SIG-M5 (cell line): ENCODE measurements around the gene ZNFX1.
"Not testable (repeated sequence)": the region's sequence is repeated elsewhere in the genome, so short reads cannot be mapped to it uniquely, and the experiment has no call there.

Experiments used
- DNase-seq: peaks from one replicate; lab custom pipeline; 2025; lab: John Stamatoyannopoulos, UW

The ZNFX1 gene

DNA sequence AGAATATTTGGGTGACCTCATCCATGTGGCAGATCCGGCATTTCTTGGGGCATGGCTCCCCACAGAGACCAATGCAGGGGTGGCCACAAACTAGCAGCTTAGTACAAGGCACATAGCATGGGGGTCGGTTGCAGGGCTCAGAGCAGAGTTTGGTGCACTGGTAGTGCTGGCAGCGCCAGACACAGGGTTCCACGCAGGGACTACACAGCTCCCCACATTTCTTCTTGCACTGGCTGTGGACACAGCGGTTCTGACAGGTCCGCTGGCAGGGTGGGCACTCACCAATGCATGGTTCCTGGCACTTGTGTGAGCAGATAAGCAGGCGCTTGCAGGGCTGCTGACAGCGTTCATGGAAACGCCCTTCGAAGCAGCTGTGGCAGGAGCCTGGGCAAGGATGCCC is 29.6 kb downstream of the ZNFX1 start:
- no peak for DNase-seq

DNA sequence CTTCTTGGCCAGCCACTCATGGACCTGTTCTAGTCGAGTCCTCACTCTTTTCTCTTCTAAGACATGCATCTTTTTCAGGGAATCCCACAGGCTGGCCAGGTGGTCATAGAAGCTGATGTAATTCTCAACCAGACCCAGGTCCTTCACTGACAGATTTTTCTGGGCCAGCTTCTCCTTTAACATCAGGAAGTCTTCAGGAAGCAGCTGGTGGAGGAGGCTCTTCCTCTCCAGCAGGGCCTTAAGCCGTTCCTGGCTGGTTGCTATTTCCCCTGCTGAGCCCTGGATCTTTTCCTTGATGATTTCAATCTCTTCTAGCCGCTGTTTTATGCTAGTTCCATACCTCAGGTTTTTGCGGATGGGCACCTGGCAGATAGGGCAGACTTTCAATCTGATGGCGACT is 30.1 kb downstream of the ZNFX1 start:
- no peak for DNase-seq

DNA sequence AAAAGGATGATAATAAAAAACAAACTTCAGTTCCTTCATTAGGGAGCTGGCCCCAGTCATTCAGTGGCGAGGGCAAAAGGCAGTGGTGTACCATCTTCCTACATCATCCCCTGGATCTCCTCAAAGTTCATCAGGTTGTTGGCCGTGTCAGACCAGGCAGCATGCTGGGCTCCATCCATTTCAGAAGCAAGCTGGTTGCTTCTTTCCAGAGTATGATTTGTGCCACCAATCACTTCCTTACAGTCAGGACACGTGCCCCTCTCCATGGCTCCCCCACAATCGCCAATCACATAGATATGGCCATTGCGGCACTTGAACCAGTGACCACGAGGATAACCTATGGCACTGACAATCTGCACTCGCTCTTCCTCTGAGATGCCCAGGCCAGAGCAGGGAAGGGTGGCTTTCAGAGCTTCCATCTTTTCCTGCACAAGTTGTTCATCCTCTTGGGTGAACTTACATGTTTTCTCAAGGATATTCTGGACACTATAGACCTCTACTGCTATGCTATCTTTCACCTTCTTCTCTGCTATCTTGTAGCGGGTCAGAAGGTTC is 30.6 kb downstream of the ZNFX1 start:
- no peak for DNase-seq

DNA sequence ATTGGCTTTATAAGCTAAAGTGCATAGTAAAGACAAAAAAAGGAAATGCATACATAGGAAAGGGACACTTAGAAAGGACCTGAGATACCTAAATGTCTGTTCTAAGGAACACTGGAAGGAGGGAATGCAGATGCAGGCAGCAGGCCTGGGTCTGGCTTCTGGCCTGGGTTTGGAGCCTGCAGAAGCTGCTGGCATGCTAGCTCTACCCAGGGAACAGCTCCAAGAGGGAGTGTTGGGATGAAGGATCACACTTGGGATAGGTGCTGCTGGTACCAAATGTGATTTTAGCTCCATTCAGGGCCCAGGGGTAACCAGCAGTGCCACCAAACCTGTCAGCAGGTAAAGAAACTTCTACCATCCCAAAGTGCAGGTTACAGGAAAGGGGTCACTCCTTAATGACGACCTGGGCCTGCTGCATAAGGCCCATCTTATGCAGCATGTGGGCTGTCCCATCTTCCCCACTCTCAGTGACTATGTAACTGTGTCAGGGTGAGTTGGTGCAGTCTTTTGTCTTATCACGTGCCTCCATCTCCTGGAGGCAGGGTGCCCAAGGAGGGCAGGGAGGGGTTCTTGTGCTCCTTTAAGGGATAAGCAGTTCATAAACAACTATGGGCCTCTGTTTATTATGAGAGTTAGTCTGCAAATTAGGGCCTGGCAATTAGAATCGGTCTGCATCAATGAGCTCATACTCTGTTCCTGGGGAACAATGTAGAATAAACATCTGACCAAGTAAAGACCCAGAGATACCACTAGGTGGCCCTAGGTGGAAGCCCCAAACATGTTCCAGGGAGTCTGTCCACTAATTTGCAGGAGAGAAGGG is 31.7 kb downstream of the ZNFX1 start:
- DNase-seq, result no peak

DNA sequence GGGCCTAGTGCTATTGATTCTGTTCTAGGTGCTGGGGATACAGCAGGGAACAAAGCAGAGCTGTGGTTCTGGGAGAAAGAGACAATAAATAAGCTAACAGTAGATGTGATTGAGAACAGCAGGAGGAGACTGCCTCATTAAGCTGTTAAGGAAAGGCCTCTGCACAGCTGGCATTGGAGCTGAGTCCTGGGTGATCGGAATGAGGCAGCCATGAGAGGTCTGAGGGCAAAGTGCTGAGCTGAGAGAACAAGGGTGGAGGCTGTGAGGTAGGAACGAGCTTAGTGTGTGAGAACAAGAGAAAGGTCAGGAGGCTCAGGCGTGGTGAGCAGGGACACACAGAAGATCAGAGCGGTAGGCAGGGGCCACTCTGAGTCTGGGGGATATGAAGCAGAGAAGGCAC is 40.3 kb downstream of the ZNFX1 start:
- no peak for DNase-seq

DNA sequence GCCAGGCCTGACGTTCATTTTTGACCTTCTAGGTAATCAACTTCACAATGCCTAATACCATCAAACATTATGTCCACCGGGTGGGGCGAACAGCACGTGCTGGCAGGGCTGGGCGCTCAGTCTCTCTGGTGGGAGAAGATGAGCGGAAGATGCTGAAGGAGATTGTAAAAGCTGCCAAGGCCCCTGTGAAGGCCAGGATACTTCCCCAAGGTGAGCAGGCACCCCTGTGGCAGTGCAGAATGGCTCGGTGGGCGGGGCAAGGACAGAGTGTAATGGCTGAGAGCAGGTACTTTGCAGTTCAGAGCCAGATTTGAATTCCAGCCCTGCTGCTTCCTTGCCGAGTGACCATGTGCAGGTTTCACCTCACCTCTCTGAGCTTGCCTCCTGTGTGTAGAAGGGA is 41.6 kb downstream of the ZNFX1 start:
- DNase-seq, result no peak

DNA sequence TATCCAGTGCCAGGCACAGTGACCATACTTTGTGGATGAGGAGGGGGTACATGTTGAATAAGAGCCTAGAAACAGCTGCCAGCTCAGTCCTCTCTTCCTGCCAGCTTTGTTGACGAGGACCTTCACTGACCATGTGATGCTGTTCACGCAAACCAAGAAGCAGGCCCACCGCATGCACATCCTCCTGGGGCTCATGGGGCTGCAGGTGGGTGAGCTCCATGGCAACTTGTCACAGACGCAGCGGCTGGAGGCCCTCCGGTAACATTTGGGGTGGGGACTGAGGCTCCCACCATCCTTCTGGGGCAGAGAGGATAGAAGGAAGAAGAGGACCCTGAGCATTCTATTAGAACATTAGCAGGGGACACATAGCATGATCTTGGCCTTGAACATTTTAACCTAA is 43.0 kb downstream of the ZNFX1 start:
- DNase-seq, result no peak

DNA sequence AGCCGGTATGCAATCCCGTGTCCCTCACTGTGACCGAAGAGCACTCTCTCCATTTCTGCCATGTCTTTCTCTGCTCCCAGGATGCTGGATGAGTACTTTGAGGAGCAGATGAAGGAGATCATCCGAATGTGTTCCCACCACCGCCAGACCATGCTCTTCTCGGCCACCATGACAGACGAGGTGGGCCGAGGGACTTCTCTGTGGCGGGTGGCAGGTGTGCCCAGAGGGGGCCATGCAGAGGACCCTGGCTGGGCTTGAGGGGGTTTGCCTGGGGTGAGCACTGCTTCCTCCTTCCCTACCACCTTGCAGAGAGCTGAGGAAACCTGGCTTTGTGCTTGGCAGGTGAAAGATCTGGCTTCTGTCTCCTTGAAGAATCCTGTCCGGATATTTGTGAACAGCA is 44.6 kb downstream of the ZNFX1 start:
- DNase-seq, result no peak

DNA sequence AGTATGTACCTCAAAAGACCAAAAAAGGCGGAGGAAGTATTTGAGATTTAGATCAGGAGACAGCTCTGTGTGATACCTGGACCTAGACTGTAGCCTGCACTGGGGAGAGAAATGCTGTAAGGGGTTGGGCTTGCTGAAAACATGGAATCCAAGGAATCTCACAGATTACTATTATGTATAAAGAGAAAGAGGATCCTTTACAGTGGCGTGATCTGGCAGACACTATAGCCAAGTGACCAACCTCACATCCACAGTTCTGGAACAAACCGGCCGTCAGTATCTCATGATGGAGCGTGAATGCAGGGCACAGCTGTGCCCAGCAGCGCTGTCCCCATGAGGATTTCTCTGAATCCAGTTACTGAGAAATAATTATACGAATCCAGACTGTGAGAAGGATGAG is 46.4 kb downstream of the ZNFX1 start:
- DNase-seq, result no peak

DNA sequence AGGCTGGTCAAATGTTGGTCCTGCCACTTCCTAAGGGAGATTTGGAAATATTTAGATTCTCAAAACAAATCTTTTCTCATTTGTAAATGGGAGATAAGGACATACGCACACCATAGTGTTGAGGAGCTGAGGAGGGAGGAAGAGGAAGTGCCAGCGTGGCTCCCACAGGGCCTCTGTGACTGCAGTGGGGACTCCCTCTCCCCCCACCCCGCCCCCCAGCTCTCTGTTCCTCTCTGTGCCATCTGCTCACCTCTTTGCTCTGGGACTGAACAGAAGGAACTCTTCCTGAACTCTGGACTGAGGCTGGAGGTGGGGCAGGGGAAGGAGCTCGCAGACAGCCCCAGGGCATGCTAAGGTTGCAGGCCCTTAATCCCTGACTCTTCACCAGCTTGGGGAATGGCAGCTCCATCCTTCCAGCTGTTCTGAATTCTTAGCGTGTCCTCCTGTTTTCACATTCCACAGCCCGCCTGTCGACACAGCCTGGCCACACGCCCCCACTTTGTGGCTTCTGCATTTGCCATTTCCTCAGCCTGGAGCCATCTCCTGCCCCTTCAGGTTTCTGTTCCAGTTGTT is 47.2 kb downstream of the ZNFX1 start:
- DNase-seq, result peak; percentile 17

DNA sequence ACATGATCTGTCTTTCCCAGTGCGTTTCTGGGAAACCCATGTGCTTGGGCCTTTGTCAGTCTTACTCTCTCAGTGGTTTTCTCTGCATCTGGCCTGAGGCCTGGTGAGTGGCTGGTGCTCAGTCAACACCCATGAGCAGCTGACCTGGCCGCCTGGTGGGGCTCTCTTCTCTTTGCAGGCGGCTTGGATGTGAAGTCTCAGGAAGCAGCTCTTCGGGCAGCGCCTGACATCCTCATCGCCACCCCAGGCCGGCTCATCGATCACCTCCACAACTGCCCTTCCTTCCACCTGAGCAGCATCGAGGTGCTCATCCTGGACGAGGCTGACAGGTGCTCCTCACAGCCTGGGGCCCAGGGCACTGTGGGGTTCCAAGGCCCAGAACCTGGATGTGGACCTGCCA is 47.8 kb downstream of the ZNFX1 start:
- no peak for DNase-seq

DNA sequence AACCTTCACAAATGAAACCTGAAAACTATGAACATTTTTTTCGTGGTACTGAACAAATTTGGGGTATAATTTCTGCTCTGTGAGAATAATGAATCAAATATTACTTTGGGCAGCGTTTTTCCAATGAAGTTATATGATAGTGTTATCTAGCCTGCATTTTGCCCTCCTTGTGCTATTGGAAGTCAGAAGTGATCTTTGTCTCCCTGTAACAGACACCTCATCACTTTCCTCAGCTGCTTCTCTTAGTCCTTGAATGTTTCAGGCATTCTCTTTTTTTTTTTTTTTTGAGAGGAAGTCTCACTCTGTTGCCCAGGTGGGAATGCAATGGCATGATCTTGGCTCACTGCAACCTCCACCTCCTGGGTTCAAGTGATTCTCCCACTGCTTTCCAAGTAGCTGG is 48.5 kb downstream of the ZNFX1 start:
- no peak for DNase-seq

DNA sequence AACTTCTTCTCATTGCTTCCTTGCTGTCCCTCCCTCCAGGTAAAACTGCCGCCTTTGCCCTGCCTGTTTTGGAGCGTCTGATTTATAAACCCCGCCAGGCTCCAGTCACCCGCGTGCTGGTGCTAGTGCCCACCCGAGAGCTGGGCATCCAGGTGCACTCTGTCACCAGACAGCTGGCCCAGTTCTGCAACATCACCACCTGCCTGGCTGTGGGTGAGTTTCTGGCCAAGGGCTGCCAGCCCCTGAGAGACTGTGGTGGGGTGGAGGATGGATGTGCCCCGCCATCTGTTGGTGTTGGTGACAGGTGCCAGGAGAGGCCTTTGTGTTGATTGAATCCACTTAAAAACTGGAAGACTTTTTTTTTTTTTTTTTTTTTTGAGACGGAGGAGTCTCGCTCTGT is 49.2 kb downstream of the ZNFX1 start:
- DNase-seq, result no peak

DNA sequence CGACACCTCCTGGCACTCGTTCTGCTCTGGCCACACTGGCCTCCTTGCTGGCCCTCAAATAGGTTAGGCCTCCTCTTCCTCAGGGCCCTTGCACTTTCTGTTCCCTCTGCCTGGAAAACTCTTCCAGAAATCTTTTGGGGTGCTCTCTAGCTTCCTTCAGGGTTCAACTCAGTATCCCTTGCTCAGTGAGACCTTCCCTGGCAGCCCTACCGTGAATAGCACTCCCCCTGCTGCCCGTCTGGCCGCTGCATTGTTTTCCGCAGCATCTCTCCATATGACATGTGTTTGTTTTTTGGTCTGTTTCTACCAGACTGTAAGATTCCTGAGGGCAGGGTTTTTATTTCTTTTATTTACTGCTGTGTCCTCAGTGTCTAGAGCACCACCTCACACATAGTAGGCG is 52.0 kb downstream of the ZNFX1 start:
- DNase-seq, result no peak

DNA sequence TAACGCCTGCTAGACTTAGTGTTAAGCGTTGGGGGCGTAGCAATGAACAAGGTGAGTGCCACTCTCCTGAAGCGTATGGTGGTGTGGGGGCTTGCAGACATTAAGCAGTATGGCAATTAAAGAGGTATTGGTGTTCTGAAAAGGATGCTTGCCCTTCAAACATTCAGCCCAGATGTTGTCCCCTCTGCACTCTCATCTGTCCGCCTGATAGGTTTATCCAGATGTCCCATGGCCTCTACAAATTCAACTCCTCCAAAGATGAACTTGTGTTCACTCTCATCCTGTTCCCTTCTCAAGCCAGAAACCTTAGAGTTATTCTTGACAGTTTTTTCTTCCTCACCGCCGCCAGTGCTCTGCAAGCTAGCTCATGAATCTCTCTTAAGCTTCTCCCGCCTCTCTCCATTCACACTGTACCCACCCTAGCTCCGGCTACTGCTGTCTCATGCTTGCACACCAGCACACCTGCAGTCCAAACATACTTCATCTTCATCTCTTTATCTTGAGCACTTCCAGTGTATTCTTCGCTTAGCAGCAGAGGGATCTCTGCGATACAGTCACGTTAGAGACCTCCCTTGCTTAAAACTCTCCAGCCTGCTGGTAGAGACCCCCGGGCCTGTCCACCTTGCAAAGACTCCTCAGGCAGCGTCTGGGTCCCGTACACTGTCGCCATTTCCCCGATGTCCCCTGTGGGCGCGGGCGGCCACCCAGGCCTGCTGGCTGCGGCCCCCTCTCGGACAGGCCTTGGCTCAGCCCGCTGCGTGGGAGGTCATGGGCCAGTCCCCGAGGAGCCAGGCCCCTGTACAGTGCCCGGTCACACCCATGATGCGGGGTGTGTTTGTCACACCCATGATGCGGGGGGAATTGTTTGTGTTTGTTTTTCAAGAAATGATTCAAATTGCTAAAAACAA is 57.7 kb downstream of the ZNFX1 start:
- DNase-seq, result no peak

DNA sequence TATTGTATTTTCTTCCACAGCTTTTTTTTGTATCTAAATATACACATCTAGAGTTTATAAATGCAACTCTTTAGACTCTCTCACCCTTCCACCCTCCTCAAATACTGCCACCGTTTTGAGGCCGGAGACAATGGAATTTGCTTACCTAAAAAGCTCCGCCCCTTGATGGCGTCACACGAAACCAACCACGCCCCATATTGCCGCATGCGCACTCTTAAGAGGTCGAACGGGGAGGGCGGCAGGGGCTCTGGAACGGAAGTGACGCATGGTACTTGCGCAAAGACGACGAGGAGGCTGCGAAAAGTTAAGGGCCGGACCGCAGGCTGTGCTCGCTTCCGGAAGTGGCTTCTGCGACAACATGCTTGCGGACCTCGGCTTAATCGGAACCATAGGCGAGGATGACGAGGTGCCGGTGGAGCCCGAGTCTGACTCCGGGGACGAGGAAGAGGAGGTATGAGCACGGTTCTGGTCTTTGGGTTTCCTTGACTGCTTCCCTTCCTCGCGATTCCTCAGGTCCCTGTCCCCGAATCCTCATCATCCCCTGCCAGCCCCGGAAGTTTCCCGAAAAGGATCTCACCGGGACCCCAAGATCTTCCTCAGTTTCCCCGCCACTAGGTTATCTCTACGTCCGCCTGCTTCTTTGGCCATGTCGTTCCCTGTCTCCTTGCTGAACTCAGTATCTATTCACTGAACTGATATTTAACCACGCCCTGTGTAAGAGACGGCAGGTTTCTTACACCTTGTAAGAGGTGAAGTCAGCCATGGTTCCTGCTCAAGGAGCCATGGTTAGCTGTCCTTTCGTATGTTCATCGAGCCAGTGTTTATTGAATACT is 58.5 kb downstream of the ZNFX1 start, which contains the start of gene DDX27:
DDX27 (plus strand) TSS at position 326 of the 833 bp plus-strand sequence; CDS start at position 359, 33 bp downstream.
- peak; percentile 91 for DNase-seq

DNA sequence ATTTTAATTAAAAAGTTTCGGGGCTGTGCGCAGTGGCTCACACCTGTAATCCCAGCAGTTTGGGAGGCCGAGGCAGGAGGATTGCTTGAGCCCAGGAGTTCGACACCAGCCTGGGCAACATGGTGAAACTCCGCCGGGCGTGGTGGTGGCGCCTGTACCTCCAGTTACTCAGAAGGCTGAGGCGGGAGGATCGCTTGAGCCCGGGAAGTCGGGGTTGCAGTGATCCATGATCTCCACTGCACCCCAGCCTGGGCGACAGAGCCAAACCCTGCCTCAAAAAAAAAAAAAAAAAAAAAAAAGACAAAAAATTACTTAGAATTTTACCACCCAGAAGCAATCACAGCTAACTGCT is 59.1 kb downstream of the ZNFX1 start:
- not testable (repeated sequence) for DNase-seq

DNA sequence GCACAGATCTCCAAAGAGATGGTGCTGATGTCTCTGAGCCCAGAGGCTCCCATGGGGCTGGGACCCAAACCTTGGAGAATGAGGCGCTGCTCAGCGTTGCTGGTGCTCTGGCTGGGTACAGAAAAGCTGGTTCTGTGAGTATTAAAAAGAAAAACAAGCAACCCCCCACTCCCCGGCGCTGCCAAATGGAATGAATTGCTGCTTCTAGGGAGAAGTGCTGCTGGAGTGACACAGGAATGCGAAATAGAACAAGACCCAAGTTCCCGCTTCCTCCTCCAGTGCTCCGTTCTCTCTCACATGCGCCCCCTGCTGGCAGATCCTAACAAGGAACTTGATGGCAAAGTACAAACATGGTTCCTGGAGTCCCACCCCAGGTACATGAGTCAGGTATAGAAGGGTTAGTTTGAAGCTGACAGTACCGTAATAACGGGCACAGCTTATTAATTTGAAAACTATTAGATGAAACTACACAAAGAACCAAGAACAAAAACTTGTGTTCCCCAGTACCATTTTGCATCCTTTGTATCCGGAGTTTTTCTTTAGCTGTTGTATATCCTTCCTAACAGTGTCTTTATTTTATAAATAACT is 60.8 kb downstream of the ZNFX1 start:
- peak; percentile 46 for DNase-seq

DNA sequence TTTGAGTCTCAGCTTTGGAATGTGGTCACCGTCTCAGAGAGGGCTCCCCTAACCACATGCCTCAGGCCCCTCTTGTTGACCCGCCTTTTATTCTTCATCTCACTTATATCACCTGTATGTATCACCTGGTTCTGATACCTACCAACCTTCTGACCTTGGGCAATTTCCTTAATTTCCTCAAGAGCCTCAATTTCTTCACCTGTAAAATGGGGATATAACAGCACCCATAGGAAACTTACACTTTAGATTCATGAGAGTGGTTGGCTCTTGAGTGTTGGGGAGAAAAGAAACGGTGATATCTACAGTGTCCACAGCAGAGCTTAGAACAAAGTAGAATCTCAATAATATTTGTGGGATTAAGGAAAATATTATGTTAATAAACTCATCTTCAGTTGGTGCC is 62.6 kb downstream of the ZNFX1 start:
- no peak for DNase-seq

DNA sequence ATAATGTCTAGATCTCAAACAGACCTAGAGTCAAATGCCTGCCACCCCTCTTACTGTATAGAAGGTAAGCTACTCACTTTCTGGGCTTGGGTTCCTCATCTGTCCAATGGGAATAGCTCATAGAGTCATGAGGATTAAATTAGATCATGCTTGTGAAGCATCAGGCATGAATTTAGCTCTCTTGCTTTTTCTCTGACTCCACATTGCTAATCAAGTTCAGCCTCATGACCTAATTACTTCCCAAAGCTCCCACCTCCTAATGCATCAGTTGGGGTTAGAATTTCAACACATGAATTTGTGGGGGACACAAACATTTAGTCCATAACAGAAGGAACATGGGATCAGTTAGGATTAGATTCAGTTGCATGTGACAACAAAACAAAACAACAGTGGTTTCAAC is 63.3 kb downstream of the ZNFX1 start:
- DNase-seq, result no peak

DNA sequence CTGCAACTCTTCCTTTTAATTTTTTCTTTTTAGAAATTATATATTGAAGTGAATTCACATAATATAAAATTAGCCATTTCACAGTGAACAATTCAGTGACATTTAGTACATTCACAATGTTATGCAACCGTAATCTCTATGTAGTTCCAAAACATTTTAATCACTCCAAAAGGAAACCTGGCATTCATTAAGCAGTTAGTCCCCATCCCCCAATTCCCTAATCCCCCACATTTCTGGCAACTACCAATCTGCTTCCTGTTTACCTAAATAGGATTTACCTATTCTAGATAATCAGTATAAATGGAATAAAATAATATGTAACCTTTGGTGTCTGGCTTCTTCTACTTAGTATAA is 67.1 kb downstream of the ZNFX1 start:
- no peak for DNase-seq
